Thyroid gland (tissue), 4 donors: ENCODE data around the gene FES.

Source experiments
- CTCF ChIP-seq, 6 experiments: fragments of 200-600 bp in 3 of 6; fragments of 450-650 bp in 3 of 6; sonication (generic) in 3 of 6; IDR thresholded peaks; one replicate each; pipeline ENCODE4 v1.5.1; 2016 to 2019; ENCODE audit warnings: antibody characterized with exemption in 6 of 6, mild to moderate bottlenecking in 2 of 6, inconsistent platforms in 1 of 6, moderate library complexity in 1 of 6
- POLR2A ChIP-seq, 2 donors: fragments of 450-650 bp; IDR thresholded peaks; one replicate each; pipeline ENCODE4 v1.6.1; 2017; ENCODE audit warnings: antibody characterized with exemption in 2 of 2, mild to moderate bottlenecking in 2 of 2, moderate library complexity in 1 of 2

GRCh38 chr15:90891346-90891949 lies 7.1 kb downstream of the FES start:
- no peak for TF ChIP-seq CTCF (IDR thresholded peaks at IDR 0.05)
- no peak for TF ChIP-seq POLR2A (IDR thresholded peaks at IDR 0.05)
